ENCODE data around the gene MDM2. TPM values are rescaled to one million over a fixed set of nuclear protein-coding genes. Genes with fewer than 3 reads are reported as not detected.

MDM2 gene
- total RNA-seq, 1 donor from 2014 or later: 160 TPM

GRCh38 chr12:68885381-68885780 is 77.4 kb downstream of the MDM2 start:
- Mint-ChIP-seq H3K27me3 (ENCODE audit: low read depth) (peaks cover 4% of the 10 kb centered on the region), H3K4me1 (ENCODE audit: low read depth) (no peaks in the 10 kb centered on the region), H3K27ac (ENCODE audit: unreplicated experiment) (no peak overlapping the region), H3K4me3 (ENCODE audit: unreplicated experiment) (no peak overlapping the region), H3K36me3 (ENCODE audit: low read depth) (no peaks in the 10 kb centered on the region), H3K9me3 (ENCODE audit: low read depth) (no peaks in the 10 kb centered on the region)
- TF ChIP-seq CTCF (IDR thresholded peaks at IDR 0.05): no peak
- no peak for DNase-seq (ENCODE audit: low spot score)

DNA sequence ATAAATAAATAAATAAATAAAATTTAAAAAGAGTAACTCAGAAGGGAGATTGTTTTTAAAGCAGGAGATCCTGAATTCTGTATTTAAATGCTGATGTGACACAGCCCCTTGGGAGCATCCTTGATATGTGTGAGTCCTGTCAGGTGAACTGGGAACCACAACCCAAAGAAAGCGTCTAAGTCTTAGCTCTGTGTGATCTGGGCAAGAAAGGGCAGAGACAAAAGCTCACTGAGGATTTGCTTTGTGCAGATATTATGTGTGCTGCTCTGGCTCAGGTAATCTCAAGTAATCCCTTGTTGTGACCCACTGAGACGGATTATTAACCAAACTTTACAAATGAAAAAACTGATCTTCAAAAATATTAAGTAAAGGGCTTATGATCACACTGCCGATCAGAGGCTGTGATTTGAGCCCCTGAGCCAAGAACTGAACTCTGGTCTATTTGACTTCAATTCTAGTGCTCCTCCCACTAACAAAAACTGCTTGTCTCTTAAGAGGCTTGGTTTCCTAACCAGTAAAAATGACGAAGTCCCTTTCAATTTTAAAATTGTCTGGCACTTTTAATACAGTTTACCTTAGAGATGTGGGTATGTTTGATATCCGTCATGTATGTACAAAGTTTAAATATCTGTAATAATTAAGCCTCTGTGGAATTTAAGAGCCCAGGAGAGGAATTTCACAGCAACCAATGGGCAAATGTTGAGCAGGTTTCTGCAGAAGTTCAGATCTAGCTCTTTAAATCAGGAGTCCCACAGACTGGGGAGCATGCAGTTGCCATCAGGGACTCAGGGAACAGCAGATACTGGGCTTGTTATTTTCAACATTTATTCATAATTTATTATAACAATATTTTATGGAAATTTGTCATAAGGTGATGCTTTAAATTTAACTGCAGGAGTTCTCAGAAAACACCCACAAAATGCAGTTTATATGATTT is 78.9 kb downstream of the MDM2 start:
- Mint-ChIP-seq H3K27ac (ENCODE audit: unreplicated experiment) (no peak overlapping the region), H3K36me3 (ENCODE audit: low read depth) (no peaks in the 10 kb centered on the region), H3K27me3 (ENCODE audit: low read depth) (peaks cover 5% of the 10 kb centered on the region), H3K4me3 (ENCODE audit: unreplicated experiment) (no peak overlapping the region), H3K9me3 (ENCODE audit: low read depth) (no peaks in the 10 kb centered on the region), H3K4me1 (ENCODE audit: low read depth) (no peaks in the 10 kb centered on the region)
- no peak for TF ChIP-seq CTCF (IDR thresholded peaks at IDR 0.05)
- DNase-seq (ENCODE audit: low spot score): no peak

GRCh38 chr12:68887641-68888040 is 79.7 kb downstream of the MDM2 start:
- TF ChIP-seq CTCF (IDR thresholded peaks at IDR 0.05): no peak
- Mint-ChIP-seq H3K36me3 (ENCODE audit: low read depth) (no peaks in the 10 kb centered on the region), H3K9me3 (ENCODE audit: low read depth) (no peaks in the 10 kb centered on the region), H3K4me1 (ENCODE audit: low read depth) (no peaks in the 10 kb centered on the region), H3K27me3 (ENCODE audit: low read depth) (peaks cover 5% of the 10 kb centered on the region), H3K27ac (ENCODE audit: unreplicated experiment) (no peak overlapping the region), H3K4me3 (ENCODE audit: unreplicated experiment) (no peak overlapping the region)
- no peak for DNase-seq (ENCODE audit: low spot score)

GRCh38 chr12:68888243-68888642 is 80.3 kb downstream of the MDM2 start:
- Mint-ChIP-seq H3K27me3 (ENCODE audit: low read depth) (peaks cover 5% of the 10 kb centered on the region), H3K36me3 (ENCODE audit: low read depth) (no peaks in the 10 kb centered on the region), H3K4me3 (ENCODE audit: unreplicated experiment) (no peak overlapping the region), H3K4me1 (ENCODE audit: low read depth) (no peaks in the 10 kb centered on the region), H3K27ac (ENCODE audit: unreplicated experiment) (no peak overlapping the region), H3K9me3 (ENCODE audit: low read depth) (no peaks in the 10 kb centered on the region)
- no peak for DNase-seq (ENCODE audit: low spot score)
- TF ChIP-seq CTCF (IDR thresholded peaks at IDR 0.05): no peak

GRCh38 chr12:68890701-68891113 is 82.7 kb downstream of the MDM2 start:
- Mint-ChIP-seq H3K27ac (ENCODE audit: unreplicated experiment) (no peak overlapping the region), H3K36me3 (ENCODE audit: low read depth) (peaks cover under 1% of the 10 kb centered on the region), H3K27me3 (ENCODE audit: low read depth) (peaks cover 2% of the 10 kb centered on the region), H3K4me3 (ENCODE audit: unreplicated experiment) (no peak overlapping the region), H3K4me1 (ENCODE audit: low read depth) (no peaks in the 10 kb centered on the region), H3K9me3 (ENCODE audit: low read depth) (no peaks in the 10 kb centered on the region)
- TF ChIP-seq CTCF (IDR thresholded peaks at IDR 0.05): no peak
- no peak for DNase-seq (ENCODE audit: low spot score)

All from chondrocyte (in vitro differentiated cells).